ENCODE data around the gene REM1.
A peak's percentile ranks its signal among the peaks of the same experiment; 100 is the strongest.
"Not testable (repeated sequence)": the region's sequence is repeated elsewhere in the genome, so short reads cannot be mapped to it uniquely, and the experiment has no call there.

Gene REM1

DNA sequence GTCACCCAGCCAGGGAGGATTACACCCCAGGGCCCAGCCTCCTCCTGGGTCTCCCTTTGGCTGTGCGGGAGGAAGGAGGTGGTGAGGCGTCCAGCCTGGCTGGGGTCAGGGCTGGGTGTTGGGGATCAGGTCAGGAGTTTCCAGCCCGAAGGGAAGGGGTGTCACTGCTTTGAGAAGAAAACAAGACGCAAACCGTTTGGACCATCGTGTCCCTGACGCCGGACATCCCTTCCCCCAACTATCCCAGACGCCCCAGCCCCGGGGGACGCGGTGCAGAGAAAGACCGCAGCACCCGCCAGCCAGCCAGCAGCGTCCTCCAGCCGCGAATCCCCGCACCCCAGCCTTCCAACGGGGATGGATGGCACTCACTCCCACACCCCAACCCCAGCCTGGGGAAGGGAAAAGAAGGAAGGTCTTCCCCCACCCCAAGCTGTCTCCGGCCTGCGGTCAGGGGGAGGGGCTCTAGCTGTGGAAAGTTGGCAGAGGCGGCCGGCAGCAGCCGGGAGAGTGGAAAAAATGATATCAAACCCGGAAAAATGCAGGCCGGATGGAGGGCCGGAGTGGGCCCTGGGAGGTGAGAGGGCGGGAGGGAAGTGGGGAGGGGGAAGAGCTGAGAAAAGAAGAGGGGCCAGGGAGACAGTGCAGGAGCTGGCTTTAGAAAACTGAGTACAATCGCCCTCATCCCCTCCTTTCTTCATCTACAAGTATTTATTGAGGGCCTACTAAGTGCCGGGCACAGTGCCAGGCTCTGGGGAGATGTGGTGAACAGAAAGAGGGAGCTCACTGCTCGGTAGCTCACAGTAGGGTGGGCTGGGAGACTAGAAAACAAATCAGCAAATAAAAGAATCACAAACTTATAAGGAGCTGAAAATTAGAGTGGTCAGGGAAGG is 10.6 kb downstream of the REM1 start:
- no peak for DNase-seq

DNA sequence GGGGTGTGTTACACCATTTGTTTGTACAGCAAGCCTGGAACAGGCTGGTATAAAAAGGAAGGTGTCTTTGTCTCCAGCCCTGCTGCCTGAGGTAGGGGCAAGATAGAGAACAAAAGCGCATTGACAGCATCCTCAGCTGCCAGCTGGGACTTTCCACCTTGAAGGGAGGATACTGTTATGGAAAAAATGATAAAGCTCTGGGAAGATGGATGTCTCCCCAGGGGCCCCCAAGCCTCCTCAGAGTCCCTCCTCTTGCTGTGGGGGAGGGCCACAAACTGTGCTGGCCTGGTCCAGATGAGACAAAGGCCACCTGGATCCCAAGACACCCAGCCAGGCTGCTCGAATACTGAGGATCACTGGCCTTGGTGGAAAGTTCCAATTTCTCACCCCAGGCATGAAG is 13.0 kb downstream of the REM1 start:
- no peak for DNase-seq

DNA sequence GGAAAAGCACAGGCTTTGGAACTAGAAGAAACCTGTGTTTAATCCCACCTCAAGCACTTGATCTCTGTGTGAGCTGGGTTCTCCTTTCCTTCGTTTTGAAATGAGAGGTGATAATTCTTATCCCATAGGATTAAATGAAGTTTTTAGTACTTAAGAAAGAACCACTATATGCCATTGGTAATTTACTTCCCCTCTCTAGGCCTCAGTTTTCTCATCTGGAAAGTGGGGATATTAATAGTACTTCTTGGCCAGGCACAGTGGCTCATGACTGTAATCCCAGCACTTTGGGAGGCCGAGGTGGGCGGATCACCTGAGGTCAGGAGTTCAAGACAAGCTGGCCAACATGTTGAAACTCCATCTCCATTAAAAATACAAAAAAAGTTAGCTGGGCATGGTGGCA is 14.1 kb downstream of the REM1 start:
- no peak for DNase-seq

DNA sequence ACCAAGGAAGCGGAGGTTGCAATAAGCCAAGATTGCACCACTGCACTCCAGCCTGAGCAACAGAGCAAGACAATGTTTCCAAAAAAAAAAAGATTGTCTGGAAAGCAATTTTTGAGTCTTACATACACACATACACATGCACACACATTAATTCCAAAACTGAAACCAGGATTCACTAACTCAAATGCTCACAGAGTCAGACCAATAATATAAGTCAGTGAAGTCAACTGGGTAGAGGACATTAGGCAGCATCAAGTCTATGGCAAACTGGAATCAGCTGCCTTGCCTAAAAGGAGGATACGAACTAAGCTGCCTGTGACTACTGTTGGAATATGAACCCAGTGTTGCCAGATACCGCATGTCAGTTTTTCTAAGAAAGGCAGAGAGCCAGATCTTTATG is 15.7 kb downstream of the REM1 start:
- no peak for DNase-seq

DNA sequence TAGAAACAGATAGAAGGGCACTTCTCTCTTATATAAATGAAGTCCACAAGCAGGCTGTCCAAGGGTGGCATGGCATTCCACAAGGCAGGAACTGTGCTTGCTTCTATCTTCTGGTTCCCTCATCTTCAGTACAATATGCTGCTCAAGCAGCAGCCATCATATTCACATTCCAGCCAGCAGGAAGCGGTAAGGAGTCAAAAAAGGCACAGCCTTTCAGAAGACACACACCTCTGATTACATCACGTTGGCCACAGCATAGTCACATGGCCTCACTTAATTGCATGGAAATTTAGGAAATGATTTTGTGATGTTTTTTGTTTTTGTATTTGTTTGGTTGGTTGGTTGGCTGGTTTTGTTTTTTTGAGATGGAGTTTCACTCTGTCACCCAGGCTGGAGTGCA is 19.0 kb downstream of the REM1 start:
- no peak for DNase-seq

DNA sequence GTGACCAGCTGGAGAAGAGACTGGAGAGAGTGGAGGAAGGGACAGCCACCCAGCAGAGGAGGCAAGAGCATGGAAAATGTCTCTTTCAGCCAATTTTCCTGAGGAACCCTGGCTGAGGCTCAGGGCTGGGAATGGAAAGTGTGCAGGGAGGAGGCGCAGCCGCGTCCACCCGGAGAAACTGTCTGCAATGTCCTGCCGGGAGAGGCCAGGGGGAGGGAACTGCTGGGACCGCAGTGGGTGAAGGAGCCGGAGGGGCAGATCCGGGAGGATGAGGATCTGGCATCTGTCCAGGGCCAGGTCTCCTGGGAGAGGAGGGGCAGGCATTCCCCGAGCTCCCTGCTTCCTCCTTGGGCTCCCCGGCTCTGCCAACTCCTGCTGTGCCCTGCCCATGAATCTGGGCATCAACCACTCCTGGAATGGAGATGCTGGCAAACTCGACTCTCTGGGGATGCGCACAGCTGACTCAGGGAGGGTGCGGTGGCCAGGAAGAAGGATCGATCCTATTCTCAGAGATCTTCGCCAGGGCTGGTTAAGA is 21.7 kb downstream of the REM1 start:
- no peak for DNase-seq

DNA sequence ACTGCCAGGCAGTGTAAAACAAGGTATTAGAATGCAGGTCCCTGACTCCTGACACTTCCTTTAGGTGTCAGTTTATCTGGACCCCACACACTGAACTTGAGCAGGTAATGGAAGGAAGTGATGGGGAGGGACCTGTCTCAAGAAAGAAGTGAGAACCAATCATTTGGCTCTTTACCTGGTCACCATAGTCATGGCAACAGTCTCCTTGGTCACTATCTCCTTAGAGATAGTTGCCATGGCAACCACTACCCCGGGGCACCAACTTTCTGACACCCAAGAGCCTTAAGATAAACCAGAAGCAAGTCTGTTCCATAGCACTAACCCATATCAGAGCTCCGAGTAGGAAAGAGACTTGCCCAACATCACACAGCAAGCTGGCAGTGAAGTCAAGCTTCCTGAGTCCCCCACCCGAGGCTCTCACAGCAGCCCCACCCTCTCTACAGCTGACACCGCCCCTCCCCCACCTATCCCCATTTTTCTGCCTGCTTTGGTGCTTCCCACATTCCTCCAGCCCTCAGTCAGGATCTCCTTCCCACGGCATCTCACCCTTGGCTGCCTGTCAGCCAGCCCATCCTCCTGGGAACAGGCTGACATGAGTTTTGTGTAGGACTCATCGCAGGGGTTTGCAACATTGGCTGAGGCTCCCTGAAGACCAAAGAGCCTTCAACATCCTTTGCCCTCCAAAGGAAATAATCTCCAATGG is 22.9 kb downstream of the REM1 start:
- no peak for DNase-seq

DNA sequence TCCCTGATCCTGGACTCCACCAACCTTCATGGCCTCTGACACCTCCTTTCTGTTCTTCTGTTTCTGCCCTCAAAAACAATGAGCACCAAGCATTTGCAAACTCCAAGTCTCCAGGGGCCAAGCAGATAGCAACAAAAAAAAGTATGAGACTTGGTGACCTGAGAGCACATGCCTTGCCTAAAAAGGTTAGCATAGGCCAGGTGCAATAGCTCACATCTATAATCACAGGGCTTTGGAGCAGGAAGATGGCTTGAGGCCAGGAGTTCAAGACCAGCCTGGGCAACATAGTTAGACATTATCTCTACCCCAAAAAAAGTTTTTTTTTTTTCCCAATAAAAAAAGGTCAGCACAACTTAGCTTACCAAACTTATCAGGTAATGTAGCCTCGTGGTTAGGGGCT is 25.4 kb downstream of the REM1 start:
- DNase-seq: no peak

DNA sequence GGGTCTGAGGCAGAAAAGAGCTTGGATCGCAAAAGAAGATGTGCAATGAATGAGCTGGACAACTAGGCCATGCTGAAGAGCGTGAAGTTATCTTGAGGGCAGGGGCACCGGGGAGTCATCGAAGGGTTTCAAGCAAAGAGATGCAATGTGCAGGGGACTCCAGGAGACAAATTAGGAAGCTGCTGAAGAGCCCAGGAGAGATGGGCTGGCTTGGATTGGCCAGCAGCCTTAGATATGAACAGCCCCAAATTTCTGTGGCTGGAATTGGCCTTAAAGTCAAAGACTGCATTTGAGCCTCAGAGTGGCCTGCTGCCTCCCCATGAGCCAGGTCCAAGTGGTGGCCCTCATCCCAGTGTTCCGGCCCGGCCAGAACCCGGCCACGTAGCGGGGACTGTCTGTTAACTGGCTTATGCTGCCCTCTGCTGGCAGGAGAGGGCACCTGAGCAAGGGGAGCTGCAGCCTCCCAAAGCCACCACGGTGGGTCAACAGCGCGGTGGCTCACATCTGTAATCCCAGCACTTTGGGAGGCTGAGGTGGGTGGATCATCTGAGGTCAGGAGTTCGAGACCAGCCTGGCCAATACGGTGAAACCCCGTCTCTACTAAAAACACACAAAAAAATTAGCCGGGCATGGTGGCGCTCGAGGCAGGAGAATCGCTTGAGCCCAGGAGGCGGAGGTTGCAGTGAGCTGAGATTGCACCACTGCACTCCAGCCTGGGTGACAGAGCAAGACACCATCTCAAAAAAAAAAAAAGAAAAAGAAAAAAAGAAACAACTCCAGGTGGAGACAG is 28.0 kb downstream of the REM1 start:
- peak; percentile 74 for DNase-seq

DNA sequence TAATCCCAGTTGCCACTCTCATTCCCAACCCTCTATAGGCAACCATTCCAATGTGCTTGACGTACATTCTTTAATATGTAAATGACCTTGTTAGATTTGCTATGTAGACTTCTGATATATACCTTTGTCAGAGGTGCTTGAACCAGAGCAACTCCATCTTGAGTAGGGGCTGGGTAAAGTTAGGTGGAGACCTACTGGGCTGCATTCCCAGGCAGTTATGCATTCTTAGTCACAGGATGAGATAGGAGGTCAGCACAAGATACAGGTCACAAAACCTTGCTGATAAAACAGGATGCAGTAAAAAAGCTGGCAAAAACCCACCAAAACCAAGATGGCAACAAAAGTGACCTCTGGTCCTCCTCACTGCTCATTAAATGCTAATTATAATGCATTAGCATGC is 30.8 kb downstream of the REM1 start:
- no peak for DNase-seq

DNA sequence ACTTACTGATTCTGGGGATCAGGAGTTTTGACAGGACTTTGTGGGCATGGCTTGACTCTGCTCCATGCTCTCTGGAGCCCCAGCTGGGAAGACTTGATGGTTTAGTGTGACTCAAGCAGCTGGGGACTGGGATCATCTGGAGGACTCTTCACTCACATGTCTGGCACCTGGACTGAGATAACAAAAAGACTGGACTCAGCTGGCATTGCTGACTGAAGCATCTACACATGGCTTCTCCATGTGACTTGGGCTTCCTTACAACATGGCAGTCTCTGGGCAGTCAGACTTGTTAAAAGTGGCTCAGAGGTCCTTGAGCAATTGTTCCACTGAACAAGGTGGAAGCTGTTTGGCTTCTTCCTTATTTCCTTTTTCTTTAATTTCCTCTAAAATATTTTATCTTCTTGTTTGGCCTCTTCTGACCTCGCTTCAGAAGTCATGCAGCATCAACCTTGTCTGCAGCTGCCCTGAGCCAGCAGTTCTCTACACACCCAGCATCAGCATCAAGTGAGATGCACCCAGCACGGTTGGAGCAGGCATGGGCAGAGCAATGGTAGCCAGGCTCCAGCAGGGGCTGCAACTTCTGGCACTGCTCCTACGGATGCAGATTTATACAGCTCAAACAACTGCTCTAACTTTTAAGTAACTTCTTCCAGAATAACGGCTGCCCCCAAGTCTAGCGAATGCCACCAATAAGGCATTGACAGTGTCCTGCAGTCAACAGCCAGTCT is 33.6 kb downstream of the REM1 start:
- DNase-seq: no peak

DNA sequence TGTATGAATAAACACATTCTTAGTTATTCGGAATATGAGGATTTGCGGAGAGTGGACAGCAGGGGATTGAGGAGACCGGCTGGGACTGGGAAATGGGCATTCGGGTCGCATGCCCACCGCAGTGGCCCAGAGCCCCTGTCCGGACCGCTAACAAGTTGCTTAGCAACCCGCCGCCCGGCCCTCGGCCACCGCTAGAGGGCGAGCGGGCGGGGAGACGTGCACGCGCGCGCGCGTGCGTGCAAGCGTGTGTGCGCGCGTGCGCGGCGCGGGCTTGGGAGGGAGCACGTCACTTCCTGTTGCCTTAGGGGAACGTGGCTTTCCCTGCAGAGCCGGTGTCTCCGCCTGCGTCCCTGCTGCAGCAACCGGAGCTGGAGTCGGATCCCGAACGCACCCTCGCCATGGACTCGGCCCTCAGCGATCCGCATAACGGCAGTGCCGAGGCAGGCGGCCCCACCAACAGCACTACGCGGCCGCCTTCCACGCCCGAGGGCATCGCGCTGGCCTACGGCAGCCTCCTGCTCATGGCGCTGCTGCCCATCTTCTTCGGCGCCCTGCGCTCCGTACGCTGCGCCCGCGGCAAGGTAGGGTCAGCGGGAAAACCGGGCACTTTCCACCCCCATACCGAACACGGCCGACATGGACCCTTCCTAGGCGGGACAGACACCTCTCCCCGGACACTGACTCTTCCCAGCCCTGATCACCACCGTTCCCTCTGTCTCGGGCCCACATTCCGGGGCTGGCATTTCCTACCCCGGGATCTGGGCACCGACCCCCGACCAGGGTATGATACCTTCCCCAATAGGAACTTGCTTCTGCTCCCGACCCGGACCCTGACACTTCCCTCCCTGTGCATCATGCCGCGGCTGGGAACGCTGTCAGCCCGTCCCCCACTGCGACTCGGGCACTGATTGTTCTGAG is 39.3 kb downstream of the REM1 start, which contains the start of gene HM13:
TSS of gene HM13 (plus strand) at position 289 of the 918 bp plus-strand sequence. CDS start at position 399, 110 bp downstream.
- DNase-seq: peak; percentile 90

DNA sequence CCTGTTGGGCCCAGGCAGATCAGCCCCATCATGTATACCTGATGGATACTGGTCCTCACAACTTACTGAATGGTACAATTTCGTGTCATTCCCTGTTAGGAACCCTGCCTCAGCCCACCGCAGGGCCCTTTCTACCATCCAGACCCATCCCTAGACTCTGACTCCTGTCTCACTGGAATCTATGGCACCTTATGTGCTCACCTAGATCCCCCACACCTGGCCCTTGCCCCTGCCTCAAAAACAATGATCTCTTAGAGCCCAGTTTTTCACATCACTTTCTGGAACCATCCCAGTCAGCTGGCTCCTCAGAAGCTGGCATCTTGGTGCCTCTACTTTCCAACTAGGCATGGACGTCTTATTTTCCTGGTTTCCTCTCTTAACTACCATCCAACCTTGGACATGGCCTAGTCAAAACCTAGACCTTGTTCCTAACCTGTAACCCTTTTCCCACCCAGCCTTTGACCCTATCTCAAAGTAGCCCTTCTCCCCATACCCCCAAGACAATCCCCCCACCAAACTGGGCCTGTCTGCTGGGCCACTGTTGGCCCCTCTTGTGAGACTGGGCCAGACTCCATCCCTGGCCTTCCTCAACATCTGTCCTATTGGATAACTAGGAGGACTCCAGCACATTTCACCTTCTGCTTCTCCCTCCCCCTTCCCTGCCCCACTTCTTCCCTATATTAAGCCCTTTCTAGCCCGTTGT is 40.1 kb downstream of the REM1 start:
- no peak for DNase-seq

DNA sequence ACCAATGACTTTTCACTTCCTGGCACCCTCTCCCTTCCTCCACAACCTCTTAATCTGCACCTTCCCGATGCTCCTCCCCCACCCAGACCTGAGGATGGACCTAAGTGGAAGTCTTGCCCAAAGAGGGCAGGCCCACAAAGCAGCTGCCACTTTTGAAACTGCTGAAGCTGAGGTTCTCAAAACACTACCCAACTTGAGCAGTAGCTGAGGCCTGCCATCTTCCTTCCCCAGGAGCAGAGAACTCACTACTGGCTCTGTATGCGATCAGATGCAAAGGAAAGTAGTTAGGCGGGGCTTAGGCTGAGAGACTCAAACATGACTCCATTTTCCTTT is 40.7 kb downstream of the REM1 start:
- DNase-seq: peak; percentile 14

DNA sequence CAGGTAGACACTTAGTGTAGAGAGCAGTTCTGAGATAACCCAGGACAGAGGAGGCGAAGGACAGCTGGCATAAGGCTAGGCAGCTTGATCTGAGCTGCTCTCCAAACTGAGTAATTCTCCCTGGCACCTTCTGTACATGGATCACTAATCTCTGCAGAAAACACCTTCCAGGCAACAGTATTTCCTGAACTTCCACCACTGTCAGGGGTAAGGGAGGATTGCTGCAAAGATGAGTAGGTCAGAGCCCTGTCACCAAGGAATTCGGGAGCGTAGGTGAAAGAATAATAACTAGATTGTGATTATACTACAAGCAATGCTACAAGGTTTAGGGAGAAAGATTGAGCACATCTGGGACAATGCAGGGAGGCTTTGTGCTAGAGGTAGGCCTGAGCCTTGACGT is 41.1 kb downstream of the REM1 start:
- DNase-seq: no peak

DNA sequence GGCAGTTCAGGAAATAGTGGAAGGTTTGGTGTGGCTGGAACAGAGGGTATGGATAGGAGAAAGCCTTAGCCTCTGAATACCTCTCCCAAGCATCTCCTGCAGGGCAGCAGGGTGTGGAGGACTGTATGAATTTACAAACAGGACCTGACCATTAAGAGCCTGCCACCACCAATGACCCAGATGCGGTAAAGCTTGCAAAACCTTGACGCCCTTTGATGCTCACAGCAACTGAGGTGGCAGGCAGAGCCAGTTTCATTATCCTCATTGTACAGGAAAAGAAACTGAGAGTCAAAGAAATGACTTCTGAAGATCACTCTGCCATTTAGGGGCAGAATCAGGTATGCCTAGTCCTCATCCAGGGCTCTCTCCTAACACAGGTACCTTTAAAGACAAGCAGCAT is 41.6 kb downstream of the REM1 start:
- peak; percentile 26 for DNase-seq

DNA sequence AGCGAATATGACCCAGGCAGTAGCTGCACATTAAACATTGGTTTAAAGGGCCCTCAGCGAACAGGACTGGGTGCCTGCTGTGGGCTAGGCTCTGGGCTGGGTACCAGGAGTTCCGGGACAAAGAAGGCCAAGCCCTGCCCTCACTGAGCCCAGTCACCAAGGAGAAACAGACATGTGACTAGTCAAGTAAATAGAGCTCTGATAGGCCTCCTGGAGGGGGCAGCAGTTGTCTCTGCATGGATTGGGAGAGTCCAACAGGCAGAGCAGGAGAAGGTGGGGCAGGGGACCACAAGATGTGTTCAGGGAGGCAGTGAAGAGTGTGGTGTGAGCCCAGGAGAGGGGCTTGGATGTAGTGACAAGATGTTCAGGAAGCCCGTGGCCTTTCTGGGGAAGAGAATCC is 42.3 kb downstream of the REM1 start:
- no peak for DNase-seq

DNA sequence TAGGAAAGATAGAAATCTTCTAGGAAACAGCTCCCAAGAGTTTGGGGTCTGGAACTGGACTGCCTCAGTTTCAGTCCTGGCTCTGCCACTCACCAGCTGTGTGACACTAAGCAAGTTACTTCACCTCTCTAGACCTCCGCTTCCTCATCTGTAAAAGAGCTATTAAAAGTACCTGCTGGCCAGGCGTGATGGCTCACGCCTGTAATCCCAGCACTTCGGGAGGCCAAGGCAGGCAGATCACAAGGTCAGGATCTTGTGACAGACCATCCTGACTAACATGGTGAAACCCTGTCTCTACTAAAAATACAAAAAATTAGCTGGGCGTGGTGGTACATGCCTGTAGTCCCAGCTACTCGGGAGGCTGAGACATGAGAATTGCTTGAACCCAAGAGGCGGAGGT is 46.2 kb downstream of the REM1 start:
- DNase-seq: not testable (repeated sequence)

DNA sequence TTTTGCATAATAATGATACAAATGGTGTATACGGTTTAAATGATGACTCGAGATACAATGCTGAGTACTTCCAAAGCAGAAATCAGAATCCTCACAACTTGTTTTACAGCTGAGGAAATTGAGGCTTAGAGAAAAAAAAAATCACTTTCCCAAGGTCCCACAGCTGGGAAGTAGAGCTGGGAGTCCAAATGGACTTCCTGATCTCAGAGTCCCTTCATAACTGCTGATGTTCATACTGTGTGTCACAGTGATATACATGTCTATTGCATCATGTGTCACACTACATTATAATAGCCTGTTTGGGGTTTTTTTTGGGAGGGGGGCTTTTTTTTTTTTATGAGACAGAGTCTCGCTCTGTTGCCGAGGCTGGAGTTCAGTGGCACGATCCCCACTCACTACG is 47.6 kb downstream of the REM1 start:
- no peak for DNase-seq

DNA sequence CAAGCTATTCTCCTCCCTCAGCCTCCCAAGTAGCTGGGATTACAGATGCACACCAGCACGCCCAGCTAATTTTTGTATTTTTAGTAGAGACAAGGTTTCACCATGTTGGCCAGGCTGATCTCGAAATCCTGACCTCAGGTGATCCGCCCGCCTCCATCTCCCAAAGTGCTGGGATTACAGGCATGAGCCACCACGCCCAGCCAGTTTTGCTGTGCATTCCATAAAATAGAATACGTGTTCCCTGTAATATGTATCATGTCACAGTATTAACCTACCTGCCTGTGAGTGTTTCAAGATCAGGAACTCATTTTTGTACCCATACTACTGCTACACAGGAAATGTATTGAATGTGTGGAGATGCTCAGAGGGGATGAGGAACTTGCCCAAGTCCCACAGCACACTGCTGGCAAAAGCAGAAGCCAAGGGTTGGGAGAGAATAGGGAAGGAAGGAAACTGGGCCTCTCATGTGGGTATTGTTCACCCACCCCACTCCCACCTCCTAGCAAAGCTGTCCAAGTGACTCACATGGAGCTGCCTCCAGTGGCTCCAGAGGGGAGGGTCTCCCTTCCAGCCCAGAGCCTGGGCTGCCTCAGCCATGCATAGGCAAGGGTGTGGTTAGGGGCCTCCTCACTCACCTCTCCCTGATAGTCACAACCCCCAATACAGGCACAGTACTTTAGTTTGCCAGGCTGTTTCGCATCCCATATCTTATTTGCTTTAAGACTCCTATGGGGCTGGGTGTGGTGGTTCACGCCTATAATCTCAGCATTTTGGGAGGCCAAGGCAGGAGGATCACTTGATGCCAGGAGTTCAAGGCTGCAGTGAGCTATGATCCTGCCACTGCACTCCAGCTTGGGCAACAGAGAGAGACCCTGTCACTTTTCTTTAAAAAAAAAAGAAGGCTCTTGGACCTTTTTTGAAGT is 48.5 kb downstream of the REM1 start:
- DNase-seq: no peak
